ENCODE measurements around the gene WDR76. TPM values are rescaled to one million over a fixed set of nuclear protein-coding genes. Genes with fewer than 3 reads are reported as not detected.

WDR76 gene
- total RNA-seq (2014; rRNA removed; shearing (Covaris generic)) (126 and 139 TPM in 2 replicates), total RNA-seq (2022) (170 and 186 TPM in 2 replicates), Bru-seq, nascent RNA (percentile 97 among the genes with signal in this experiment), BruChase-seq, experiment 1, labeled RNA remaining after a 6-hour chase (percentile 97 among the genes with signal in this experiment), BruChase-seq, experiment 2, labeled RNA remaining after a 2-hour chase (percentile 98 among the genes with signal in this experiment)
- long read RNA-seq, transcript WDR76-202 (13 exons, 2,586 nt), result minor isoform, 15 of 231 reads
- long read RNA-seq, transcript WDR76-201 (13 exons, 3,978 nt), result major isoform, 151 of 231 reads
- long read RNA-seq, partial matches to known transcripts, result 28 of 231 reads
- long read RNA-seq, other reads (novel, unspliced or antisense), result 37 of 231 reads

DNA sequence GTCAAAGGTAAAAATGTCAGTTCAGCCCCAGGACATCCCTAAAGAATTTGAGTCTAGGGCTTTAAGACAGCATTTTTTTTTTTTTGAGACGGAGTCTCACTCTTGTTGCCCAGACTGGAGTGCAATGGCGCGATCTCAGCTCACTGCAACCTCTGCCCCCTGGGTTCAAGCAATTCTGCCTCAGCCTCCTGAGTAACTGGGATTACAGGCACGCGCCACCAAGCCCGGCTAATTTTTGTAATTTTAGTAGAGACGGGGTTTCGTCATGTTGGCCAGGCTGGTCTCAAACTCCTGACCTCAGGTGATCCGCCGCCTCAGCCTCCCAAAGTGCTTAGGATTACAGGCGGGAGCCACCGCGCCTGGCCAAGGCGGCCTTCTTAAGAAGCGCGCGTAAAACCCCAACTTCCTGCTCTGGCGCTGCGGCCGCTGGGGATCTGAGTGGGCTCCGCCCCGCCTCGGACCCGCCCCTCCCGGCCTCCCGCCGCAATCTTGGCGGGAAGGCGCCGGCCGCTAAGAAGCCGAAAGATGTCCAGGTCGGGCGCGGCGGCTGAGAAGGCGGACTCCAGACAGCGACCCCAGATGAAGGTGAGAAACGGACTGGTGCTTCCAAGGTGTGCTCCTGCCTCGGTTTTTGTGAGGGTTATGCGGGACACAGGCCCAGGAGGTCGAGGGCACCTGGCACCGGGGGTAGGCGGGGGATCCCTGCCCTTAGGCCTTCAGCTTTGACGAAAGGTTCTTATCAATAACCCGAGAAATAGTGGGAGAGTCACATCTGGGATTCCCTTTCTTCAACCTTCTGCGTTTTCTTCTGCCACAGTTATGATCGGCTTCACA is at the start of gene WDR76:
Gene WDR76 (plus strand): TSS at position 495 of the 834 bp plus-strand sequence. CDS start 31 bp downstream, at position 526.
- Histone ChIP-seq H3K4me3 (ENCODE audit: low read depth, low read length, poor library complexity, severe bottlenecking) (peak within 1 kb of the TSS; percentile 95), H3K4me2 (ENCODE audit: low read length) (peak within 1 kb of the TSS; percentile 82), H3K4me1 (ENCODE audit: insufficient read depth, low read length, poor library complexity, severe bottlenecking) (peaks cover 53% of the 10 kb centered on the region), H4K20me1 (ENCODE audit: insufficient read depth, low read length) (peaks cover 7% of the 10 kb centered on the region), H2AFZ (ENCODE audit: low read length) (peak within 1 kb of the TSS; percentile 34; the same call in 1 of the 2 replicates), H3K27ac (ENCODE audit: low read depth, low read length, poor library complexity, severe bottlenecking) (peak within 1 kb of the TSS; percentile 86), H3K79me2 (ENCODE audit: insufficient read depth, low read depth, low read length) (peaks cover 95% of the 10 kb centered on the region), H3K36me3 (ENCODE audit: insufficient read depth, low read length) (peaks cover 54% of the 10 kb centered on the region), H3K9me3 (ENCODE audit: low read length) (no peaks in the 10 kb centered on the region; the same call in 1 of the 2 replicates), H3K9me2 (ENCODE audit: insufficient read depth, low read length) (no peaks in the 10 kb centered on the region)
- intact Hi-C loops (cut with micrococcal nuclease; ENCODE audit: unreplicated experiment), result no loop called here
- peak; percentile 95 for DNase-seq (ENCODE audit: low spot score)
- no TSS peak for BruUV-seq (replicated peaks)
- POLR2A ChIA-PET, result interaction anchor here (0.5 to 9.7 kb wide), 9 partner anchors 16 to 52 kb away, joined by 3 to 150 read pairs (median 5); partner anchors contain the start of genes ELL3 and SERF2
- CTCF ChIA-PET (ENCODE audit: unreplicated experiment), result no interaction called here
- TF ChIP-seq CTCF (conservative IDR thresholded peaks at IDR 0.05; ENCODE audit: low read length), result no peak
- no peak for TF ChIP-seq EZH2phosphoT487 (IDR thresholded peaks at IDR 0.05; ENCODE audit: borderline replicate concordance, low read depth, low read length)

DNA sequence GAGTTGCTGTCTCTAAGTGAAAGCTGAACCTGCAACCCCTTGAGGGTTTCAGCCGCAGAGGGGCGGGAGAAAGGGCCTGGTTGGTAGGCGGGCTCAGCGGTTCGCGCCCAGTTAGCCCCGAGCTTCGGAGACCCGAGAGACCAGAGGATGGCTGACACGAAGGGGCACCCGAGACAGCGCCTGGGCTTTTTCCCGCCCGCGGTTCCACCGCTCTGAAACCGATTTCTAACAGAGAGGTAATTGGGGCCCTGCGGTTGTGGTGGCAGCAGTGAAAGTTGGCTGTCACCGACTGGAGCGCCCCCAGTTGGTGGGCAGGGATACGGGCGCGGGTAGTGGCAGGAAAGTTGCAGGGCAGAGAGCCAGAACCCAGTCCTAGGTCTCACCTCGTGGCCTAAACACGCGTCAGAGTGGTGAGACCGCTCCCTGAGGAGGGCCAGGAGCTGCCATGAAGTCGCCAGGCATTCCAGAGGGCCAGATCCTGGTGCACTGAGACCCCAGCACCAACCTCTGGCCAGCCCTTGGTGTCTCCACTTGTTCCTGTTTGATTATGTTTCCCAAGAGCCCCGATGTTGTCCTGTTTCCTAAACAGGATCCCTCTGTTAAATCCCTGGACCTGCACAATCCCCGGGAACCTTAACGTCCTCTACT is 49.4 kb upstream of the WDR76 start:
- H3K9me3 ChIP-seq (ENCODE audit: low read length), result no peaks in the 10 kb centered on the region
- peaks cover 49% of the 10 kb centered on the region for H3K79me2 ChIP-seq (ENCODE audit: insufficient read depth, low read depth, low read length)
- H3K36me3 ChIP-seq (ENCODE audit: insufficient read depth, low read length), result peaks cover 43% of the 10 kb centered on the region
- H3K4me3 ChIP-seq (ENCODE audit: low read depth, low read length, poor library complexity, severe bottlenecking), result peak overlapping the region; percentile 79
- intact Hi-C loops (cut with micrococcal nuclease; ENCODE audit: unreplicated experiment), result loop anchor here (1.0 to 2.0 kb wide), 3 partner anchors 12 to 46 kb away; no protein-coding TSS in a partner anchor
- ChIA-PET POLR2A (interaction anchor here (0.7 to 7.0 kb wide), 14 partner anchors 12 to 751 kb away, joined by 3 to 98 read pairs (median 10); partner anchors contain the start of genes HYPK, MFAP1, PDIA3 and SERF2), CTCF (ENCODE audit: unreplicated experiment) (interaction anchor here (0.6 to 1.4 kb wide), 5 partner anchors 9 to 51 kb away, joined by 3 to 5 read pairs (median 4); no protein-coding TSS in a partner anchor)
- peaks cover 66% of the 10 kb centered on the region for H3K4me1 ChIP-seq (ENCODE audit: insufficient read depth, low read length, poor library complexity, severe bottlenecking)
- BruUV-seq (replicated peaks), result TSS peak; percentile 72
- peaks cover 22% of the 10 kb centered on the region for H4K20me1 ChIP-seq (ENCODE audit: insufficient read depth, low read length)
- peak overlapping the region; percentile 15; the same call in 1 of the 2 replicates for H2AFZ ChIP-seq (ENCODE audit: low read length)
- H3K27ac ChIP-seq (ENCODE audit: low read depth, low read length, poor library complexity, severe bottlenecking), result peak overlapping the region; percentile 91
- peak overlapping the region; percentile 76 for H3K4me2 ChIP-seq (ENCODE audit: low read length)
- H3K9me2 ChIP-seq (ENCODE audit: insufficient read depth, low read length), result no peaks in the 10 kb centered on the region
- DNase-seq (ENCODE audit: low spot score), result peak; percentile 87
- TF ChIP-seq EZH2phosphoT487 (IDR thresholded peaks at IDR 0.05; ENCODE audit: borderline replicate concordance, low read depth, low read length) (no peak), CTCF (conservative IDR thresholded peaks at IDR 0.05; ENCODE audit: low read length) (peak; percentile 89)

All from OCI-LY7 (cell line).